Midbrain (tissue), 1 donor: ENCODE results near the gene MYO15A.

Source experiments
- DNase-seq: peaks from one replicate; lab custom pipeline; 2025; lab: John Stamatoyannopoulos, UW

MYO15A gene

GRCh38 chr17:18108401-18109312 is at the start of gene MYO15A:
TSS of gene MYO15A (plus strand) at chr17:18108756. CDS start at chr17:18118801, 10,045 bp downstream.
- no peak for DNase-seq

GRCh38 chr17:18059283-18059682 is 49.3 kb upstream of the MYO15A start:
- no peak for DNase-seq

- DNase-seq: no peak
These were observed 44.5 kb upstream of the MYO15A start for GRCh38 chr17:18064053-18064452.

- DNase-seq: no peak
These were observed 43.0 kb upstream of the MYO15A start for GRCh38 chr17:18065546-18065945.

- DNase-seq: no peak
These were observed 41.7 kb upstream of the MYO15A start for GRCh38 chr17:18066866-18067265.

- DNase-seq: no peak
These were observed 39.5 kb upstream of the MYO15A start for GRCh38 chr17:18069101-18069500.

- DNase-seq: no peak
These were observed 37.7 kb upstream of the MYO15A start for GRCh38 chr17:18070861-18071340.

- no peak for DNase-seq
These were observed 36.8 kb upstream of the MYO15A start for GRCh38 chr17:18071751-18072150.

- no peak for DNase-seq
These were observed 33.8 kb upstream of the MYO15A start for GRCh38 chr17:18074566-18075272.

- DNase-seq: no peak
These were observed 31.6 kb upstream of the MYO15A start for GRCh38 chr17:18076936-18077335.

- no peak for DNase-seq
These were observed 29.0 kb upstream of the MYO15A start for GRCh38 chr17:18079543-18079942.

- no peak for DNase-seq
These were observed 24.3 kb upstream of the MYO15A start for GRCh38 chr17:18084256-18084655.

- DNase-seq: peak; percentile 93
These were observed 20.7 kb upstream of the MYO15A start, which contains the start of gene DRG2 for GRCh38 chr17:18087610-18088491. TSS of gene DRG2 (plus strand) at chr17:18087948. CDS start at chr17:18088024, 76 bp downstream.

- DNase-seq: no peak
These were observed 18.9 kb upstream of the MYO15A start for GRCh38 chr17:18089613-18090012.

GRCh38 chr17:18093616-18094408 is 14.7 kb upstream of the MYO15A start:
- no peak for DNase-seq

GRCh38 chr17:18094409-18094807 is 14.1 kb upstream of the MYO15A start:
- no peak for DNase-seq

GRCh38 chr17:18099516-18099915 is 9.0 kb upstream of the MYO15A start:
- no peak for DNase-seq

GRCh38 chr17:18100616-18101015 is 7.9 kb upstream of the MYO15A start:
- DNase-seq: no peak

- no peak for DNase-seq
These were observed 6.7 kb upstream of the MYO15A start for GRCh38 chr17:18101828-18102227.

- no peak for DNase-seq
These were observed 5.9 kb upstream of the MYO15A start for GRCh38 chr17:18102640-18103039.

GRCh38 chr17:18105027-18105426 is 3.5 kb upstream of the MYO15A start:
- DNase-seq: no peak
